HG03039 (cell line): ENCODE results near the gene PDPR.
"Not testable (repeated sequence)": the region's sequence is repeated elsewhere in the genome, so short reads cannot be mapped to it uniquely, and the experiment has no call there.

Experiments
- ATAC-seq: cut with Tn5 transposase; IDR thresholded peaks from one replicate; pipeline ENCODE4 v1.9.1; 2021; ENCODE audit warnings: mild to moderate bottlenecking, moderate library complexity; ENCODE audit not compliant: unreplicated experiment

Gene PDPR

GRCh38 chr16:70113982-70114826 is at the start of gene PDPR:
Gene PDPR, plus strand, starts transcription at chr16:70114332. Its CDS starts 6,161 bp downstream, at chr16:70120493.
- peak; percentile 81 for ATAC-seq

GRCh38 chr16:70064841-70065370 is 49.2 kb upstream of the PDPR start:
- peak; percentile 12 for ATAC-seq

GRCh38 chr16:70065376-70065745 is 48.8 kb upstream of the PDPR start:
- ATAC-seq, result peak; percentile 19

GRCh38 chr16:70065746-70066658 is 48.1 kb upstream of the PDPR start:
- ATAC-seq, result peak; percentile 92

GRCh38 chr16:70066751-70067150 is 47.4 kb upstream of the PDPR start:
- ATAC-seq, result not testable (repeated sequence)

GRCh38 chr16:70079081-70079480 is 35.1 kb upstream of the PDPR start:
- not testable (repeated sequence) for ATAC-seq

GRCh38 chr16:70081219-70081618 is 32.9 kb upstream of the PDPR start:
- ATAC-seq, result not testable (repeated sequence)

- ATAC-seq, result not testable (repeated sequence)
Measured at GRCh38 chr16:70083931-70084330, 30.2 kb upstream of the PDPR start.

- not testable (repeated sequence) for ATAC-seq
Measured at GRCh38 chr16:70088160-70088559, 26.0 kb upstream of the PDPR start.

GRCh38 chr16:70088877-70089276 is 25.3 kb upstream of the PDPR start:
- ATAC-seq, result not testable (repeated sequence)

- not testable (repeated sequence) for ATAC-seq
Measured at GRCh38 chr16:70089289-70089688, 24.8 kb upstream of the PDPR start.

- ATAC-seq, result not testable (repeated sequence)
Measured at GRCh38 chr16:70091104-70091503, 23.0 kb upstream of the PDPR start.

- not testable (repeated sequence) for ATAC-seq
Measured at GRCh38 chr16:70094096-70094495, 20.0 kb upstream of the PDPR start.

- ATAC-seq, result not testable (repeated sequence)
Measured at GRCh38 chr16:70109583-70110279, 4.4 kb upstream of the PDPR start.

GRCh38 chr16:70112162-70112561 is 2.0 kb upstream of the PDPR start:
- not testable (repeated sequence) for ATAC-seq

GRCh38 chr16:70113599-70113981 is 542 bp upstream of the PDPR start:
- ATAC-seq, result peak; percentile 12

GRCh38 chr16:70118354-70118753 is 4.2 kb downstream of the PDPR start:
- ATAC-seq, result not testable (repeated sequence)

- not testable (repeated sequence) for ATAC-seq
Measured at GRCh38 chr16:70118776-70119175, 4.6 kb downstream of the PDPR start.

GRCh38 chr16:70120398-70120797 is 6.3 kb downstream of the PDPR start:
- ATAC-seq, result not testable (repeated sequence)

GRCh38 chr16:70123822-70124221 is 9.7 kb downstream of the PDPR start:
- not testable (repeated sequence) for ATAC-seq

- not testable (repeated sequence) for ATAC-seq
Measured at GRCh38 chr16:70126226-70126625, 12.1 kb downstream of the PDPR start.
